NB4 (cell line): Measurements from ENCODE around the gene CYP4F2.

ENCODE experiments used
- CTCF ChIP-seq: IDR thresholded peaks from one replicate; pipeline ENCODE4 v1.5.1; 2012; ENCODE audit warnings: low read depth, low read length
- POLR2A ChIP-seq: IDR thresholded peaks from 2 replicates; pipeline ENCODE4 v1.6.1; 2011; ENCODE audit warnings: mild to moderate bottlenecking; ENCODE audit not compliant: insufficient read length; ENCODE audit errors: extremely low read depth

GRCh38 chr19:15895876-15896430 lies 1.9 kb downstream of the CYP4F2 start:
- TF ChIP-seq CTCF: no peak
- no peak for TF ChIP-seq POLR2A
